GM18951 (cell line): ENCODE measurements around the gene ONECUT3.
"Not testable (repeated sequence)": the region's sequence is repeated elsewhere in the genome, so short reads cannot be mapped to it uniquely, and the experiment has no call there.

Source experiments
- POLR2A ChIP-seq: IDR thresholded peaks from 4 replicates; pipeline ENCODE4 v1.6.1; 2011; ENCODE audit warnings: mild to moderate bottlenecking; ENCODE audit not compliant: insufficient read length, insufficient read depth; ENCODE audit errors: extremely low read depth
- in situ Hi-C: fragments of 300-500 bp; cut with MboI; formaldehyde crosslinking; loops from one replicate; pipeline ENCODE4 v1.12.0; 2022; ENCODE audit warnings: low sequenced_read_pairs, mixed read lengths, inconsistent platforms; ENCODE audit not compliant: unreplicated experiment

Gene ONECUT3

DNA sequence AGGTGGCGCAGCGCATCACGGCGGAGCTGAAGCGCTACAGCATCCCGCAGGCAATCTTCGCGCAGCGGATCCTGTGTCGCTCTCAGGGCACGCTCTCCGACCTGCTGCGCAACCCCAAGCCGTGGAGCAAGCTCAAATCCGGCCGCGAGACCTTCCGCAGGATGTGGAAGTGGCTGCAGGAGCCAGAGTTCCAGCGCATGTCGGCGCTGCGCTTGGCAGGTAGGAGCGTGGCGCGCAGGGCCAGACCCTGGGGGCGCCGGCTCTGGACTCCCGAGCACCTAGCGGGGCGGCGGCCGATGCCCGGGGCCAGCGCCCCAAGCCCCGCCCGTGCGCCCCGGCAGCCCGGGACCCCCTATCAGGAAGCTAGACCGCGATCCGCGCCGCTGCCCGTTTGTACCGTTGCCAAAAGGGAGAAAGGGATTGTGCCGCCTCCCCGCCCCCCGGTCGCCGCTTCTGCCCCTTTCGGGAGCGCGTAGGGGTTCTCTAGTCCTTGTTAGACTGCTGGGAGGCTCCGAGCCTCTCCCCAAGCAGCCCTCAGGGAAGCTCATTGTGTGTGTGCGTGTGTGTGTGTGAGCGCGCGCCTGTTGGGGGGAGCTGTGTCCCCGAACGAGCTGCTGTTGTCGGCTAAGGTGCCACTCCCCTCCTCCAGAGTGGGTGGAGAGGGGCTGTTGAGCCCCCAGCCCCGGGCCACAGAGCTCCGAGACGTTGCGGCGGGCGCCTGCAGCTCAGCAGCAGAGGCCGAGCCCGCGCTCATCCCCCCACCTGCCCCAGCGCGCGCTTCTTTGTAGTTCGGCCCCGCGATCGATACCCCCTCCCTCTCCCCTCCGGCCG is 1.5 kb downstream of the ONECUT3 start:
- in situ Hi-C loops, result no loop called here
- no peak for TF ChIP-seq POLR2A

DNA sequence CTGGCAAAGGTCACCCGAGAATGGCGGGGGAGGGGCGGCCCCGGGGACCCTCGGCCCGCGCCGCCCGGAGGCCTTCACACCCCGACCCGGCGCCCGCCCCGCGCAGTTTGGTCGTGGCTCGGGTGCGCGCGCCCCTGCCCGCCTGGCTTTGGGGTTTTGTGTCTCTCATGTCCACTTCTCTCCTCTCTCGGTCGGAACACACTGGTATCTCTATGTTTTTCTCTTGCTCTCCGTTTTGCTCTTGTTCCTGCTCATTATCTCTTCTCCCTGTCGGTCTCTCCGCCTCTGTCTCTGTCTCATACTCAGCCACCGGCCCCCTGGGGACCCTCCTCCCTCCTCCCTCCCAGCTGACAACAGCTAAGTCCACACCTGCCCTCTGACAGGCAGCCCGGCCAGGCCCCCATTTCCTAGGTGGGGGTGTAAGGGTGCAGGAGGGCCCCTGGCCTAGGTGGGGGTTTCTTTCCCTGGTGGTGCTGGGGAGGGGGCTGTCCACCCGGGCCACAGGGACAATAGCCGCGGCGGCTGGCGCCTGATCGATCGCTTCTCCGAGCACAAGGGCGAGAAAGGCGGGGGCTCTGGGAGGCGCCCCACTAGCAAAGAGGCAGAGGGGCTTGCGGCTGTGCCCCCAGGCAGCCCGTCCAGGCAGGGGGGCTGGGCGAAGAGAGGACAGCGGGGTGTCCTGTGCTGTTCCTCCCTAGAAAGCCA is 2.3 kb downstream of the ONECUT3 start:
- in situ Hi-C loops, result no loop called here
- TF ChIP-seq POLR2A, result no peak

DNA sequence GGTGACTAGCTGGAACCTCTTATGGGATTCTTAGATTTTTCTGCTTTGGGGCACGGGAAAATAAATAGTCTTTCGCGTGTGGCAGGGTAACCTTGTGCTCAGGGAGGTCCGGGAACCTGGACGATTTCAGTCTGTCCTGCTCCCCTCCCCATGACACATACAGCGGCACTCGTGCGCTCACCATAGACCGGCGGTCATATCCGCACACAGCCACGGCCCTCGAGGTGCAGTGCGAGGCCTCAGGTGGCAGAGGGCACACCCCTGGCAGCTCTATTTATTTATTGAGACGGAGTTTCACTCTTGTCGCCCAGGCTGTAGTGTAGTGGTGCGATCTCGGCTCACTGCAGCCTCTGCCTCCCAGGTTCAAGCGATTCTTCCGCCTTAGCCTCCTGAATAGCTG is 3.0 kb downstream of the ONECUT3 start:
- in situ Hi-C loops, result no loop called here
- no peak for TF ChIP-seq POLR2A

DNA sequence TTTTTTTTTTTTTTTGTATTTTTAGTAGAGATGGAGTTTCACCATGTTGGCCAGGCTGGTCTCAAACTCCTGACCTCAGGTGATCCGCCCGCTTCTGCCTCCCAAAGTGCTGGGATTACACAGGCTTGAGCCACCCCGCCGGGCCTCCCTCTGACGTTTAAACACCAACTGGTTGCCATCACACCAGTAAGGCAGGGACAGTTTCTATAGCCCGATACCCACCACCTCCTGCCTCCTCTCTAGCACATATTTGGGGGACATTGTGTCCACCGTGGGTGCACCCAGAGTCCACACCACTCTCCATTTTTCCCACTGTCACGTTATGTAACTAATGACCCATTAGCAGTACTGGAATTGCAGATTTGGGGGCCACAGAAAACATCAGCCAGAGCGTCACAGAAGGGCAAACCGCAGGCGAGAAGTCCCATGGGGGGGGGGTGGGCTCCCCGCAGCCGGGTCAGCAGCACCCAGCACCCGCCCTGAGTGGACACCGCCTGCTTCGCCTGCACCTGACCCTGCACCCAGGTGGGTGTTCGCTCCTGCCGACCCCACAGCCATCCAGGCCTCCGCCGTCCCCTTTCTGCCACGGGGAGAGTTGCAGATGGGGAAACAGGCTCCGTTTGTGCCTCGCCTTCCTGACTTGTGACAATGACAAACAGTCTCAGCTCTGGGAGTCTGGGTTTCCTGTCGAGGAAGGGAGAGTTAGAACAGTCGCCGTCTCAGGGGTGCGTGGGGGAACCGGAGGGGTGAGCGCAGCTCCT is 3.6 kb downstream of the ONECUT3 start:
- TF ChIP-seq POLR2A, result no peak
- in situ Hi-C loops, result no loop called here

DNA sequence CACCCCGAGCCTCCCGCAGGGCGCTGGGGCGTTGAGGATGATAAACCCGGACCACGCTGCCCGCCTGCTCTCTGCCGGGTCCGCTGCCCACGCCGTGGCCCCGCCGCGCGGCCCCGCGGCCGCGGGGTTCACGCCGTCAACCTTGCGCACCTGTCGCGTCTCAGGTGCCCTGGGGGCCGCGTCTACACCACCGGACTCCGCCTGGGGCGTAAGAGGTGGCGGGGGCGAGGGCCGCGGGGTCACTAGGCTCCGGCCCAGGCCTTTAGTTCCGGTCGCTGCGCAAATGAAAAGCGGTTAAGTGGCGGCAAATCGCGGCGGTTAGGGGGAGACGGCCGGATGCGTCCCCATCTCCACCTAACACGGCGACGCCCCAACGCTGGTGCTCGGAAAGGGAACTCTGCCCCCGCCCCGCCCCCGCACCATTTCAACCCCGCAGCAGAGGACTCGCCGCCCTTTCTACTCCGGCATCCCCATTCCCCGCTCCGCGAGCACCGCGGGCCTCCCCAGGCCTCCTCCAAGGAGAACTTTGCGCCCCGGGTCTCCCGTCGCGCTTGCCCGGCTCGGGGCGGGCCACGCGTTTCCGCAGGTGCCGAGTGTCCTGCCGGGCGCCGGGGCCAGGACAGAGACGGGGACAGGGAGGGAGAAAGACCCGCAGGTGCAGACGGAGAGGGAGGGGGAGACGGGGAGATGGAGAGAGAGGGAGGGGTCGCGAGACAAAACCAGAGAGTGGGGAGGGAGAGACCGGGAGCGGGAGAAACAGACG is 4.3 kb downstream of the ONECUT3 start:
- in situ Hi-C loops, result no loop called here

DNA sequence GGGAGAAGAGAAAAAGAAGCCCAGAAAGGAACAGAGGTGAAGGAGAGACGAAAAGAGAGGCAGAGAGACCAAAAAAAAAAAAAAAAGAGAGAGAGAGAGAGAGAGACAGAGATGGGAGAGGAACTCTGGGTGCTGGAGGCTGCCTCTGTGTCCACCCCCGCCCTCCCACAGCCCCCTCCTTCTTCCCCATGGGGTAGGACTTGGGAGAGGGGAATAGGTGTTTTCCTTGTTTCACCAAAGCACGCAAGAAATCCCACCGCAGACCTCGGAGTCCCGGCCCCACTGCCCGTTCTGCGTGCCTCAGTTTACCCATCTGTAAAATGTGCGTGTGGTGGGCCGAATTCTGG is 4.9 kb downstream of the ONECUT3 start:
- TF ChIP-seq POLR2A, result no peak
- in situ Hi-C loops, result no loop called here

More for the DNA sequence above, 4.3 kb downstream of the ONECUT3 start:
- no peak for TF ChIP-seq POLR2A

DNA sequence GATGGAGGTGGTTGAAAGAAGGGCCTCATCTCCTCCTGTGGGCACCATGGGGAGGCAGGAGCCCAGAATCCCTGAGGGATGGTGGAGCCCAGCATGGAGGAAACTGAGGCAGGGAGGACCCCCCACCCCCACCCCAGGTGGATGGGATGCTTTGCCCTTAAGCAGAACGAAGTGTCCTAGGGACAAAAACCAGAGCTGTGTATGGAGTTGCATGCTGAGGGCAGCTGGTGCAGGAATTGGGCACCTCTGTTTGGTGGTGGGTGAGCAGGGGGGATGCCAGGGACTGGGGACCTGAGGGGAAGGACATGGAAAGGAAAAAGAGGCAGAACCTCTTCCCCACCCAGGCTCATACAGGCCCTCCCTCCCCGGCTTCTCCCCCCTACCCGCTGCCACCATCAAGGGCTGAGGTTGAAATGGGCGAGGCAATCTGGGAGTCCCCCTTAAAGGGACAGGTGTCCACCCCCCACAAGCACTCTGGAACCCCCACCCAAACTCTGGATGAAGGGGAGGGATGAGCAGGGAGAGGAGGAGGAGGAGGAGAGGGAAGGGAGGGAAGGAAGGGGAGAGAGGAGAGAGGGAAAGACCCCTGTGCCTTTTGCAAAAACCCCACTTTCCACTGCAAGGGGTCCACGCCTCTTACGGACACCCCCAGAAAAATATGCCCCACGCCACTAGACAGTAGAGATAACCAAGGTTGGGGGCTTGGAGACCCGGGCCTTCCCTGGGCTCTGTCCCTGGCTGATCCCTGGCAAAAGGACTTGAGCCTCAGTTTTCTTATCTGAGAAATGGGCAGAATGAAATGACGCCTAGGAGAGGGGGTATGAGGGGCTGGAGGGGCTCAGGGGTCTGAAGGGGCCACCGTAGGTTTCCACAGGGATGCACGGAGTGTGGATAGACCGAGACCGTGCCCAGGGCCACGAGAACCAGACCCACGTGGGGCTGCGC is 5.9 kb downstream of the ONECUT3 start:
- in situ Hi-C loops, result no loop called here
- no peak for TF ChIP-seq POLR2A

DNA sequence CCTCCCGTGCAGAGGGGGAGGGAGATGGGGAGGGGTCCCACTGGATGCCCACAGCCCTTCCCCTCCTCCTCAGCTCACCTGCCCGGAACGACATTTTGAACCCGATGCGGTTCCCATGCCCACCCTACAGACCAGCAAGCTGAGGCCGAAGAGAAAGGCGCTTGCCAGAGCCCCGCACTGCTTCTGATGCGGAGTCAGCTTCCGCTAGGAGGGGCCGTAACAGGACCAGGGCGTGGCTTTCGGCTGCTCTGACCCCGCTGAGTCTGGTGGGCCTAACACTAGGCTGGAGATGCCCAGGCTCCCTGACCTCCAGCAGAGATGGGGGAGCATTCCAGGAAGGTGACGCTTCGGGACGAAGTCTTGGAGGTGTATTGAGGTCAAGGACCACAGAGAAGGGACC is 6.7 kb downstream of the ONECUT3 start:
- in situ Hi-C loops, result no loop called here
- TF ChIP-seq POLR2A, result no peak

DNA sequence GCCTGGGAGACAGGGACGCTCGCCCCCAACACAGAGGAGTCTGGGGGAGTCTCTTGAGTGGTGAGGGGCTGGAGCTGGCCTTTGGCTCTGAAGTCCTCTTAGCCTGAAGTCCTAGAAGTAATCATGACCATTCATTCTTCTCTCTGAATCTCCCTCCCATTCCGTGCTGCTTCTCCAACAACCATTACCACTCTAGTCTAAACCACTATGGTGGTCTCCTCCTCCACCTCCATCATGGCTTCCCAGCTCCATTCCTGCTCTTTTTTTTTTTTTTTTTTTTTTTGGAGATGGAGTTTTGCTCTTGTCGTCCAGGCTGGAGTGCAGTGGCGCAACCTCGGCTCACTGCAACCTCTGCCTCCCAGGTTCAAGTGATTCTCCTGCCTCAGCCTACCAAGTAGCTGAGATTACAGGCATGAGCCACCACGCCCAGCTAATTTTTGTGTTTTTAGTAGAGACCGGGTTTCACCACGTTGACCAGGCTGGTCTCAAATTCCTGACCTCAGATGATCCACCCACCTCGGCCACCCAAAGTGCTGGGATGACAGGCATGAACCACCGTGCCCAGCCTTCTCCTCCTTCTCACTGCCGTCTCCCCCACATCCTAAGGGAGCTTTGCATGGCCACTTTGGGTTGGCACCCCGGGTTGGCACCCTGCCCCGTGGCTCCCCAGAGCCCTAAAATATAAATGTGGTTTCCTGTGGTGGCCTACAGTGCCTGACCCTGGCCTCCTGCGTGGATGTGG is 7.7 kb downstream of the ONECUT3 start:
- in situ Hi-C loops, result not testable (repeated sequence)

DNA sequence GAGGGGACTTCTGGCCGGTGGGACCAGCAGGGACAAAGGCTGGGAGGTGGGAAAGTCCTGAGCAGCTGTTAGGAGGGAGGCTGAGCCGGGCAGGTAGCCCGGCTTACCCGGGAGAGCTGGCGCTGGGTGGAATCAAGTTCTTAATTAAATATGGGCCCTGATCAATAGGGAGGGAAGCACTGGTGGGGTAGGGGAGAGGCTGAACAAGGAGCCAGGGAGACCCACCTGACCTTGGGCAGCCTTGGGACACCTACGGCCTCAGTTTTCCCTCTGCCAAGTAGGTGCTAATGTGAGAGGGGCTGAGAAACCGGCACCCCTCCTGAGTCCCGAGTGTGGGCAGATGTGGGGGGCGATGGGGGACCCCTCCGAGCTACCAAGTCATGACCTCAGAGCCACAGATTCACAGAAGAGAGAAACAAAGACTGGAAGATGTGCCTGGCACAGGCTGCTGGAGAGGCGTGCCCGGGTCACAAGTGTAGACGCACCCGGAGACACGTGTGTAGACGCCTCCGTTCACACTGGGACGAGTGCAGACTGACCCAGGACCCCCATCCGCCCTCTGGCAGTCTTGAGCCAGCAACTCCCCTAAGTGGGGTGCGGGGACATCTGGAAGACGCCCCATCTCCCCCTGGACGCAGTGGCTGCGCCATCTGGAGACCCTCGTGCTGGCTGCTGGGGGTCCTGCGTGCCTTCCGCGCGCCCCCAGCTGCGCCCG is 8.4 kb downstream of the ONECUT3 start:
- in situ Hi-C loops, result no loop called here
- no peak for TF ChIP-seq POLR2A

DNA sequence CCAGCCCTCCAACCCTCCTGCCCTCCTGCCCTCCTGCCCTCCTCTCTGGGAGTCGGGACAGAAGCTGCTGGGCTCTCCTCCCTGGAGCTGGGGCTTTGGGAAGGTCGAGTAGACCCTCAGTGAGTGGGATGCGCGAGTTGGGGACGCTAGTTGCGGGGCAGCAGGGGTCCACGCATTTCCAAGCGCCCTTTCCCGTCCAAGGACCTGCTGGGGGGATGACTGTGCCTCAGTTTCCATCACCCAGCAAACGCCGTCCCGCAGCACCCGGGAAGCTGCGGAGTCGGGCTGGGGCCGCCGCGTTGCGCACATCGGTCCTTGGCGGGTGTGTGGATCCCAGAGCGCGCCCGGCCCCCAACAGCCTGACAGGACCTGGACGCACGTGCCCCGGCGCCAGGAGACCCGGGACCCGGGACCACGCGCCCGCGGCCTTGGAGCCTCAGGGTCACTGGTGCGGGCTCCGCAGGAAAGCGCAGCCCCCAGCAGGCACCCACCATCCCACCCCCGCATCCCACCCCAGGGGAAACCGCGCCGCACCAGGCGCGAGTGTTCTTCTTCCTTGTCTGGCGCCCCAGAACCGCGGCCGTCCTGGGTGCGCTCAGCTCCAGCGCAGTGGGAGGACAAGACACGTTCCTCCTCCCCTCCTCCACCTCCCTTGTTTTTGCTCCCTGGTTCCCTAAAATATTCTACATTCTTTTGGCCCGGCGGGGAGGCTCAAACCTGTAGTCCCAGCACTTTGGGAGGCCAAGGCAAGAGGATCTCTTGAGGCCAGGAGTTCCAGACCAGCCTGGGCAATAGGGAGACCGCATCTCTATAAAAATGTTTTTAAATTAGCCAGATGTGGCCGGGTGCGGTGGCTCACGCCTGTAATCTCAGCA is 9.2 kb downstream of the ONECUT3 start:
- in situ Hi-C loops, result no loop called here
- TF ChIP-seq POLR2A, result no peak
